ENCODE data around the gene OGFOD3. TPM values are rescaled to one million over a fixed set of nuclear protein-coding genes. Genes with fewer than 3 reads are reported as not detected.

OGFOD3 gene
- polyA plus RNA-seq, 3 donors: 21.6 to 23.7 (median 22.0) TPM

GRCh38 chr17:82410014-82410716 lies 8.2 kb downstream of the OGFOD3 start:
- DNase-seq (ENCODE audit: low read depth in 3 of 3, low spot score in 2 of 3): no peak

GRCh38 chr17:82408938-82409318 lies 9.5 kb downstream of the OGFOD3 start:
- DNase-seq (ENCODE audit: low read depth in 3 of 3, low spot score in 2 of 3): no peak

DNA sequence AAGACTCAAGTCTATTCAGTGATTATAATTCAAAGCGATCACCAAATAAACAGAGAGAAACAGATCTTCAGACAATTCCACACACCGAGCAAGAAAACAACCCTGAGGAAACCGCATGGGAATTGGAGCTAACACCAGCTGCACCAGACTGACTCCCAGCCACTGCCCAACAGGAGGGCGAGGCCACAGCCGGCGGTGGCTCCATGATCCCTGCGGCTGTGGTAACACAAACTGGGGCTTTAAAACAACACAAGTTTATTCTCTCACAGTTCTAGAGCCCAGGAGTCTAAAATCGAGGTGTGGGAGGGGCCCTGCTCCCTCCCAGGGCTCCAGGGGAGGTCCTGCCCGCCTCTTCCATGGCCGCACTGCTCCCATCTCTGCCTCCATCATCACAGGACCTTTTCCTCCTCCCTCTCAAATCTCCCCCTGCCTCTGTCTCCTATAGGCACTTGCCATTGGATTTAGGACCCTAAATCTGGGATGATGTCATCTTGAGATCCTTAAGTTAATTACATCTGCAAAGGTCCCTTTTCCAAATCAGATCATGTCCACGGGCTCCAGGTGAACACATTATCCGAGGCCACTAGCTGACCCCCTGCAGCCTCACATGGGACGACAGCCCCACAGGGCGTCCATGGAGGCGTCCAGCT lies 10.0 kb downstream of the OGFOD3 start:
- no peak for DNase-seq (ENCODE audit: low read depth in 3 of 3, low spot score in 2 of 3)

DNA sequence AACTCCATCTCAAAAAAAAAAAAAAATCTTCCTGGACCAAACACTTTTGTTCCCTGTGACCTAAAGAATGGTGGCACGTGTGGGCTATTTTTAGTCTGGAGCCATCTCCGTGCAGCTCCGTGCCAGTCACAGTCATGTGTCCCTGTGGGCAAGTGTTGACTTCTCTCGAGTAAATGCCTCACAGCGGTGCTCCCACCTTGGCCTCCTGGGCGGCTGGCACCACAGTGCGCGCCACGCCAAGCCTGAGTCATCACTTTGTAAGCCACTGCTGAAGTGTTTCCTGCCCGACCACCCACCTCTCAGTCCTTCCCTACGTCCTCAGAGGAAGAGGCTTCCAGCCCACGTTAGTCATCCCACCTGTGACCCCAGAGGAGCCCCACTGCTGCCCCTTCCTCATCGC lies 11.1 kb downstream of the OGFOD3 start:
- no peak for DNase-seq (ENCODE audit: low read depth in 3 of 3, low spot score in 2 of 3)

GRCh38 chr17:82406131-82406671 lies 12.2 kb downstream of the OGFOD3 start:
- no peak for DNase-seq (ENCODE audit: low read depth in 3 of 3, low spot score in 2 of 3)

DNA sequence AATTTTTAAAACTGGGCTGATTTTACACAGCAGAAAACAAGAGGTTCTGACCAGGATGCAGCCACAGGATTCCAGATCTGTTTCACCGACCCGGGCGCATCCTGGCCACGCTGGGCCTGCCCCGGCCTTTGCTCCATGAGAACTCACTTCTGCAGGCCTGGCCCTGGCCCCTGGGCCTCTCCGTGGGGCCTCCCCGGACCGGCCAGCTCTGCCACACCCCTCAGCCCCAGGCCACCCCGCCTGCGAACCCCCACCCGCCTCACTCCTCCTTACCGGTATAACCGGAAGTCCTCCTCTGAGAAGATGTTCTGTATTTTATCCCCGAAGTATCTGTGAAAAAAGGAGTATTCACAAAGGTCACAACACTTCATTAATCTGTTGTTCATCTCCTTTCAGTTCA lies 13.3 kb downstream of the OGFOD3 start:
- DNase-seq (ENCODE audit: low read depth in 3 of 3, low spot score in 2 of 3): no peak

DNA sequence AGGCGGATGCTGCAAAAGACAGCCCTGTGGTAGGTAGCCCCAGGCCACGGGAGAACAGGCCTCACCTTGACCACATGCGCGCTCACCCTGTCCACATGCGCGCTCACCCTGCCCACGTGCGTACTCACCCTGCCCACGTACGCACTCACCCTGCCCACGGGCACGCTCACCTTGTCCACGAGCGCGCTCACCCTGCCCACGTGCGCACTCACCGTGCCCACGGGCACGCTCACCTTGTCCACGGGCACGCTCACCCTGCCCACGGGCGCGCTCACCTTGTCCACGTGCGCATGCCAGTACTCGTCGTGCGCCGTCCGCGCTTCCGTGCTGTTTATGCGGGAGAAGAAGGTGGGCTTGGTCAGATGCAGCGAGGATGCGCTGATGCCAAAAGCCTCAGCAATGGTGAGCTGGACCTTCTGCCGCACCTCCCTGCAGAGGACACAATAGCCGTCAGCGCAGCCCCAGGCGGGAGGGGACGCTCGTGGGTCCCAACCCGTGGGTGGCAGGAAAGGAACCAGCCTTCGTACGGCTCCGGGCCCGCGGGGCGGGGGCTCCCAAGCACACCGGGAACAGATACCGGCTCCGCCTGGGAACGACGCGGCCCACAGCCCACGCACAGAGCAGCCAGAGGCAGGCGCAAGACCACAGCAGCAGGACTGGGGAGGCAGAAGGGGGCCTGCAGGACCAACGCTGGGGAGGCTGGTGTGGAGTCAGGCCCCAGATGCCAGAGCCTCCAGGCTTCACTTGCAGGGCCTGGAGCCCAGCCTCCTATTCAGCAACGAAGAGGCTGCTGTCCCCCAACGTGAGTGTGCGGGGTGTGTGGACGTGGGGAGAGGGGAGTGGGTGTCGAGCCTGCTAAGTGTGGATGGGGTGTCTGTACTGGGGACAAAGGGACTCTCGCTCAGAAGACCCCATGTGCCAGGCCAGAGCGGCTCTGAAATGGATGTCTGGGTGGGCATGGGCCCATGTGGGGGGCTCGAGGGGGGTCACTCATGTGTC lies 14.4 kb downstream of the OGFOD3 start:
- DNase-seq (ENCODE audit: low read depth in 3 of 3, low spot score in 2 of 3): no peak

GRCh38 chr17:82402865-82403264 lies 15.5 kb downstream of the OGFOD3 start:
- no peak for DNase-seq (ENCODE audit: low read depth in 3 of 3, low spot score in 2 of 3)

DNA sequence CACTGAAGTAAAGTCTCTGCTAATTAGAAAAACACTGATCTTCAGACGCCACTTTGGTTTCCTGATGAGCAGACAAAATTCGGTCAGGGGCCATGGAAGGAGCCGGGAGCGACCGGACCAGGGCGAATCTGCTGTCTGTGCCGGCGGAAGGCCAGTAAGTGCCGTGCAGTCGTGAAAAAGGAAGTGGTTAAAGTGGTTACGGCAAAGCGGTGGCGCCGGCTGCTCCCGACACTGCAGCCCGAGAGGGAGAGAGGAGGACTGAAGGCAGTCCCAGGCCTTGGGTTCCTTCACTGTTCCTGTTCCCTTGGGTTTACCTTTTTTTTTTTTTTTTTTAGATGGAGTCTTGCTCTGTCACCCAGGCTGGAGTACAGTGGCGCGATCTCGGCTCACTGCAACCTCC lies 17.6 kb downstream of the OGFOD3 start:
- no peak for DNase-seq (ENCODE audit: low read depth in 3 of 3, low spot score in 2 of 3)

GRCh38 chr17:82400206-82400605 lies 18.2 kb downstream of the OGFOD3 start:
- no peak for DNase-seq (ENCODE audit: low read depth in 3 of 3, low spot score in 2 of 3)

GRCh38 chr17:82399601-82400101 lies 18.7 kb downstream of the OGFOD3 start:
- DNase-seq (ENCODE audit: low read depth in 3 of 3, low spot score in 2 of 3): no peak

DNA sequence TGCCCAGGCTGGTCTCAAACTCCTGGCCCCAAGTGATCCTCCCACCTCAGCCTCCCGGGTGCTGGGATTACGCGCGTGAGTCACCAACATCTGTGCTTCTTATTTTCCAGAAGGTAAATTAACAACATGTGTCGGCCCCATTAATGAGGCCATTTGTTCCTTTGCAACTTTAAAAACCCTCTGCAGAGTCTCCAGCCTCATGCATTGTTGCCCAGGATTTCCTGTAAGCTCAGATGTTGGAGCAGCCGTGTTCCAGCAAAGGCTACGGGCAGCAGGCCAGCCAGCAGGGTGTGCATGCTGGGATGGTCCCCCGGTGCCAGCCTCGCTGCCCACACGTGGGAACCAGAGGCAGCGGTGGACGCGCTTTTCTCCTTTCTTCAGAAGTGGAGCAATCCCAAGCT lies 19.3 kb downstream of the OGFOD3 start:
- no peak for DNase-seq (ENCODE audit: low read depth in 3 of 3, low spot score in 2 of 3)

DNA sequence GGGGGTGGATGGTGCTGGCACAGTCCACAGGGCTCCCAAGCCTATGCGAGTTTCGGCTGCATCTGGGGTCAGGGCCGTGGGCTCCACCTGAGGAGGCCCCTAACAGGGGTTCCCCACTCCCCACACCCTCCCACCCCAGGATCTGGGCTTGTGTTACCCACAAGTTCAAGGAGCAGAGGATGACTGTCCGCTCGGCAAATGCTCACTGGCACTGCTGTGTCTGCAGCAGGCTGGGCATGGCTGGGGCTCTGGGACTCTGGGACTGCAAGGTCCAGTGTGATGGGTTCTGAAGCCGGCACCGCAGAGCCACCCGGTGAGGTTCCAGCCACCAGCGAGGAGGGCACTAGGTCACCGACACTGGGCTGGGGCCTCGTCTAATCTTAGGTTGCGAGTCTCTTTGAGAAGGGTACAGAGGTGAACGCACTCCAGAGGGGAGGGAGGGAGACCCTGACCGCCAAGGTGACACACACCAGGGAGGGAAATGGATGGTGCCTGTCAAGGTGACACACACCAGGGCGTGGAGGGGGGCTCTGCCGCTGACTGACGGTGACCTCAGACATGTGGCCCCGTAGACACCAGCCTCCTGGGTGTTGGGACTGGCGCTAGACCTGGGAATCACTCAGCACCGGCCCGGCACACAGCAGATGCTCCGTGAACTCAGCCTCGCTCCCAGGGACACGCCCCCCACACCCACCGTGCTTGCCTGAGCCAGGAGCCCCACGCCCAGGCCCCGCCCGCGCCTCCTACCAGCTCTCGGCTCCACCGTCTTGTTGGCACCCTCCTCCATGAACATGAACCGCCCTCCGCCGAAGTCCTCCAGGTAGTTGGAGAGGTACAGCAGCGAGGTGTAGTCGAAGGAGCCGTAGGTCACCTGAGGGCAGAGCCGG lies 20.7 kb downstream of the OGFOD3 start:
- no peak for DNase-seq (ENCODE audit: low read depth in 3 of 3, low spot score in 2 of 3)

GRCh38 chr17:82396601-82397435 lies 21.6 kb downstream of the OGFOD3 start:
- DNase-seq (ENCODE audit: low read depth in 3 of 3, low spot score in 2 of 3): no peak

DNA sequence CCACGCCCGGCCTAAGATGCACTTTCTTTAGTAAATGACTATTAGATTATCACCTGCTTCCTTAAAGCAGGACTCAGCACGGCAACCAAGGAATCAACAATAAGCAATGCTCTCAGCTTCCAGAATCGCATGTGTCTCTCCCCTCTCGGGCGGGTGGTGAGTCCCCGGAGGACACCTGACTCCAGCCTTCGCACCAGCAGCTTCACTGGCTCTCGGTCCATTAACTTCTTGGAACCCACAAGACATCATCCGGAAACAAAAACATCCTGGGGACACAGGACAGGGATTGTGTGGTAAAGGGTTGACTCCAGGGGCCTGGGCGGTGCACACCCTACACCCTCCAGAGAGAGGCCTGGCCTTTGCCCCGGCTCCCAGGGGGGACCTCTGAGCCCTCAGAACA lies 24.1 kb downstream of the OGFOD3 start:
- DNase-seq (ENCODE audit: low read depth in 3 of 3, low spot score in 2 of 3): no peak

DNA sequence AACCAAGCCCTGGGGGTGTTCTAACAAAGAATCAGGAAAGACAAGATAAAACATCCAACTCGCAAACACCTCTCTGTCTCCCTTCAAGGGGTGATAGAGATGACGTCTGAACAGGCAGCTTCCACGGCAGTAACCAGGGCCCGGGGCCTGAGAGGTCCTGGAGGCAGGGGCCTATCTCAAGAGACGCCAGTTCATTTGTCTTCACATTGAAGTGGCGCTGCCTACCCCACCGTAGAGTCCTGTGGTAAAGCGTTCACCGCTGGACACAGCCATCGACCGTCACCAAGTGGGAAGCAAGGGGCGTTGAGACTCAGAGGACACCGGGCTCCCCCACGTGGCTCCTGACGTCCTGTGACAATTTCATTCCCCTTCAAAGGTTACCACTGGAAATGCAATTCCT lies 25.4 kb downstream of the OGFOD3 start:
- DNase-seq (ENCODE audit: low read depth in 3 of 3, low spot score in 2 of 3): no peak

DNA sequence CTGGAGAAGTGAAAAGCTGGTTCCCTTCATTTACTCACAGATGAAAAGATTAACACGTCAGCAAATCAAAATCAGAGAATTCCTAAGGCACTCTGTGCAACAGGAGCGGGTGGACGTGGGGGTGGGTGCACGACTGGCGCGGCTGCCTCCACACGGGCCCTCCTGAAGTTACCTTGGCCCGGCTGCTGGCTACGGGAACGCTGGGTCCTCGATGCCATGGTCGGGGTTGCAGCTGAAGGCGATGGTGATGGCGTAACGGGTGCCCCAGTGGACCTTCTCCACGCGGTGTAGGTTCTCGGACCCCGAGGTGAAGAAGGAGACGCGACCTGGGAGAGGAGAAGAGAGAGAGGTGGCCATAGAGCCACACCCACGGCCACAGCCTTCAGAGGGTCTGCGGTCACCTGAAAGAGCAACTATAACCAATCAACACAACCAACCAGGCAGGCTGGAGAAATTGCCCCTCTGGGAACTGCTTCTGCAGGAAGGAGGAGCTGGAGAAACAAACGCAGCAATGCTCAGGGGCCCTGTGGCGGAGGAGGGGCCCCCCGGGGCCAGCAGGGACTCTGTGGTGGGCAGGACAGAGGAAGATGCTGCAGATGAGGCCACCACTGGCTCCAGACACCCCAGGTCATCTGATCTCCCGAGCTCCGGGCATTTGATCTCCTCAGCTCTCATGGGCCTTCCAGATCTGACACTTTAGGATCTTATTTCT lies 26.0 kb downstream of the OGFOD3 start:
- no peak for DNase-seq (ENCODE audit: low read depth in 3 of 3, low spot score in 2 of 3)

DNA sequence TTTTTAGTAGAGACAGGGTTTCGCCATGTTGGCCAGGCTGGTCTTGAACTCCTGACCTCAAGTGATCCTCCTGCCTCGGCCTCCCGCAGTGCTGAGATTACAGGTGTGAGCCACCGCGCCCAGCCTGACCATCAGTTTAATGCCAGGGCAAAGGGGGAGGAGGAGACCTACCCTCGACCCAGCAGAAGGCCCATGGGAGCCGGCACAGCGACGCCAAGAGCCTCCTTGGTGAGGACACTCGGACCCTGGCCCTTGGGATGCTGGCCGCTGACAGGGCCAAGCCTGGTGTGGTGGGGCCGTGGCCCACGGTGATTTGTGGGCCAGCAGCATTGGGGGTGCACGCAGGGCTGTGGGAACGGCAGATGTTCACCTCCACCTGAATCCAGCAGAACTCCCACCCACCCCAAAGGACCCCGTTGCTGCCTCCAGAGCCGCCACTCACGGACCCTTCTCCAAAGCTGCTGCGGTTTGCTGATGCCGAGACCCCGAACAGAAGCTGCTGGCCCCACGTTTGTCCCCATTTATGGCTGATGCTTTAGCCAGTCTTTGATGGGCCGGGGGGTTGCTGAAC lies 26.8 kb downstream of the OGFOD3 start:
- DNase-seq (ENCODE audit: low read depth in 3 of 3, low spot score in 2 of 3): no peak
